Neural crest cell (in vitro differentiated cells): ENCODE results near the gene GTF2F2. TPM values are rescaled to one million over a fixed set of nuclear protein-coding genes. Genes with fewer than 3 reads are reported as not detected.

ENCODE experiments used
- DNase-seq: peaks from one replicate; pipeline ENCODE4 v3.0.0; 2021; ENCODE audit warnings: low read depth, mixed read lengths, low spot score
- H3K27ac Mint-ChIP-seq: one replicate; pipeline ENCODE4 v1.8.0; 2021; ENCODE audit warnings: mild to moderate bottlenecking, mixed read lengths; ENCODE audit not compliant: unreplicated experiment
- H3K27me3 Mint-ChIP-seq: 2 replicates; pipeline ENCODE4 v1.8.0; 2021; ENCODE audit warnings: low read depth, mild to moderate bottlenecking, mixed read lengths
- H3K36me3 Mint-ChIP-seq: 2 replicates; pipeline ENCODE4 v1.8.0; 2021; ENCODE audit warnings: low read depth, mild to moderate bottlenecking, mixed read lengths
- H3K4me1 Mint-ChIP-seq: 2 replicates; pipeline ENCODE4 v1.8.0; 2021; ENCODE audit warnings: mixed read lengths
- H3K4me3 Mint-ChIP-seq: one replicate; pipeline ENCODE4 v1.8.0; 2021; ENCODE audit warnings: mild to moderate bottlenecking, mixed read lengths
- H3K9me3 Mint-ChIP-seq: 2 replicates; pipeline ENCODE4 v1.8.0; 2021; ENCODE audit warnings: mixed read lengths
- total RNA-seq: library from RNA; stranded (reverse); gene quantifications from 2 replicates; pipeline ENCODE4 v1.2.1, GENCODE V29; 2021
- TF ChIP-seq, protein P1 (sequence below): fragments of 200-600 bp; sonication (generic); conservative IDR thresholded peaks from 2 replicates; pipeline ENCODE4 v1.5.0; 2021; ENCODE audit warnings: antibody characterized with exemption, mild to moderate bottlenecking

The GTF2F2 gene
- total RNA-seq, 1 donor from 2014 or later, result 25.1 TPM

DNA sequence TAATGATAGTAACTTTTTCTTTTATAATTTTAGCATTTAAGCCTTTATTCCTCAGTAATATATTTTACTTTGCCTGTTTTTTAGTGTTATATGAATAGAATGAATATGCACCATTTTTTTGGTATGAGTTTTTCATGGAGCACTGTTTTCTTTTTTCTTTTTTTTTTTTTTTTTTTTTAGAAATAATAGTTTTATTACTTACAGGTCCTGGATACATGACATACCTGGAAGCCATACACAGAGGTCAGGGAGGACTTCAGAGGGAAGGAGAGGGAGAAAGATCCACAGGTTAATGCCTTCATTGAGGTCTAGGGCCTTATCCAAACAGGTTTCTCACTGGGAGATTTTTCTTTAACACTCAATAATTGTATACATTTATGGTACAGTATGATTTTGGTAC, 54.2 kb downstream of the GTF2F2 start:
- Mint-ChIP-seq H3K9me3 (no peaks in the 10 kb centered on the region), H3K4me3 (no peak overlapping the region), H3K36me3 (peaks cover 8% of the 10 kb centered on the region), H3K27me3 (no peaks in the 10 kb centered on the region), H3K27ac (no peak overlapping the region), H3K4me1 (peaks cover 7% of the 10 kb centered on the region)
- TF ChIP-seq, protein P1, sequence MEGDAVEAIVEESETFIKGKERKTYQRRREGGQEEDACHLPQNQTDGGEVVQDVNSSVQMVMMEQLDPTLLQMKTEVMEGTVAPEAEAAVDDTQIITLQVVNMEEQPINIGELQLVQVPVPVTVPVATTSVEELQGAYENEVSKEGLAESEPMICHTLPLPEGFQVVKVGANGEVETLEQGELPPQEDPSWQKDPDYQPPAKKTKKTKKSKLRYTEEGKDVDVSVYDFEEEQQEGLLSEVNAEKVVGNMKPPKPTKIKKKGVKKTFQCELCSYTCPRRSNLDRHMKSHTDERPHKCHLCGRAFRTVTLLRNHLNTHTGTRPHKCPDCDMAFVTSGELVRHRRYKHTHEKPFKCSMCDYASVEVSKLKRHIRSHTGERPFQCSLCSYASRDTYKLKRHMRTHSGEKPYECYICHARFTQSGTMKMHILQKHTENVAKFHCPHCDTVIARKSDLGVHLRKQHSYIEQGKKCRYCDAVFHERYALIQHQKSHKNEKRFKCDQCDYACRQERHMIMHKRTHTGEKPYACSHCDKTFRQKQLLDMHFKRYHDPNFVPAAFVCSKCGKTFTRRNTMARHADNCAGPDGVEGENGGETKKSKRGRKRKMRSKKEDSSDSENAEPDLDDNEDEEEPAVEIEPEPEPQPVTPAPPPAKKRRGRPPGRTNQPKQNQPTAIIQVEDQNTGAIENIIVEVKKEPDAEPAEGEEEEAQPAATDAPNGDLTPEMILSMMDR, result no peak
- DNase-seq, result no peak

DNA sequence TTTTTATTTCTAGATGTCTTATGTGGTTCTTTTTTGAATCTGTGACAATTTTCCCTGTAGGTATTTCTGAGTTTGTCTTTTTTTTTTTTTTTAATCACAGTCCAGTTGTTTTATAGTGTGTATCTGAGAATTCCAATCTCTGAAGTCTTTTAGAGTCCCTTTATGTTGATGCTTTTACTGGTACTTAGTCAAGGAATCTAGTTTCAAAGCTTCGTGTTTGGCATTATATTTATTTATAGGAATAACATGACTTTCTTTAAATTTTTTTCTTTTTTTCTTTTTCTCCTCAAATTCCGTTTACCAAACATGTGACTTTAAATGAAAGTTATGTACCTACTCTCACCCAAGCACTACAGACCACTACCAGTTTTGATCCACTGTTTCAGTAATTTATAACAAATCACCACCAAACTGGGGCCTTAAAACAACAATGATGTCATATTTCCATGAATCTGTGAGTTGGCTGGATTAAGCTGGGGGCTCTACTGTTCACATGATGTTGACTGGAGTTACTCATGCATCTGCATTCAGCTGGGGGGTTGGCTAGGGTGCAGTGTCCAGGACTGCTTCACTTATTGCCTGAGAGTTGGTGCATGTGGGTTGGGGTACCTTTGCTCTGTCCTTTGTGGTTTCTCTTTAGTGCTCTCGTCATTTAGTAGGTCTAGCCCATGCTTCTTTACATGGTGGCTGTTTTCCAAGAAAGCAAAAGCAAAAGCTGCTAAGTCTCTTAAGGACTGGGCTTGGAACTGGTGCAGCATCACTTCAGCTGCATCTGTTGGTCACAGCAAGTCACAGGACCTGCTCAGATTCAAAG, 58.2 kb downstream of the GTF2F2 start:
- TF ChIP-seq, protein P1, result no peak
- Mint-ChIP-seq H3K27me3 (no peaks in the 10 kb centered on the region), H3K4me3 (no peak overlapping the region), H3K4me1 (peaks cover 7% of the 10 kb centered on the region), H3K36me3 (no peaks in the 10 kb centered on the region), H3K27ac (no peak overlapping the region), H3K9me3 (no peaks in the 10 kb centered on the region)
- no peak for DNase-seq

DNA sequence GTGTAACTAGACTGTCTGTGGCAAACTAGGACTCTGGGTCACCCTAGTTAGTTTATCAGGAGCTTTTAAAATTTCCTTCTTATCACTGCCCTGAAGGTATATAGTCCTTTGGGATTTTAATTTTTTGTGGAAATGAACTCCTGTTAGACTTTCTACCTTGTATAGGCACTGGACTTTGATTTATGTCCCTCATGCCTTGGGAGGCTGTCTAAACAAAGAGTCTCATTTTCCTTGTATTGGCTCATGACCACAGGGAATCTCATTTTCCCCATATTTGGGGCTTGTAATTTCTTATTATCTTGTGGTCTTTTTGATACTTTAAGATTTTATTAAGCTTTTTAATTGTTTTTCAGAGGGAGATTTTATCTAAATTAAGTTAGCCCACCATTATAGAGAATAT, 59.1 kb downstream of the GTF2F2 start:
- Mint-ChIP-seq H3K27ac (no peak overlapping the region), H3K4me1 (peaks cover 7% of the 10 kb centered on the region), H3K9me3 (no peaks in the 10 kb centered on the region), H3K27me3 (no peaks in the 10 kb centered on the region), H3K4me3 (no peak overlapping the region), H3K36me3 (no peaks in the 10 kb centered on the region)
- DNase-seq, result no peak
- TF ChIP-seq, protein P1, result no peak

DNA sequence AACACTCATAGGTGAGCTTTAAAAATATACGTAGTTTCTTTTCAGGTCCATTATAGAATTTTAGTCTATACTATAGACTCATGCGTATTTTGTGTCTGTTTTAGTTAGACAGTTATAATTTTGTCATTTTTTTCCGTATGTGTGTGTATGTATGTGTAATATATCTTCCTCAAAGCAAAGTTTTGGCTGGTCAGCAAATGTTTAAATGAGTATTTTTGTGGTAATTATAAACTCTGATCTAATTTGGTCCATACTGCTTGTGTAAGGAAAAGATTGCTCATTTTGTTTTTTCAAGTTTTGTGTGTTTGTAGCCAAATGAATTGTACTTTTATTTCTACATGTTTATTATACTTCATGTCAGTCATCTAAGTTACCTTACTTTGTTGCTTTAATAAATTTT, 60.0 kb downstream of the GTF2F2 start:
- peaks cover 7% of the 10 kb centered on the region for H3K4me1 Mint-ChIP-seq
- H3K27ac Mint-ChIP-seq, result no peak overlapping the region

GRCh38 chr13:45180713-45181601, 60.6 kb downstream of the GTF2F2 start:
- no peak overlapping the region for H3K27ac Mint-ChIP-seq

More for the DNA sequence above, 60.0 kb downstream of the GTF2F2 start:
- no peak for DNase-seq
- Mint-ChIP-seq H3K4me3 (no peak overlapping the region), H3K36me3 (no peaks in the 10 kb centered on the region), H3K9me3 (no peaks in the 10 kb centered on the region), H3K27me3 (no peaks in the 10 kb centered on the region)
- TF ChIP-seq, protein P1, result no peak

More at GRCh38 chr13:45180713-45181601, 60.6 kb downstream of the GTF2F2 start:
- Mint-ChIP-seq H3K9me3 (no peaks in the 10 kb centered on the region), H3K4me3 (no peak overlapping the region), H3K36me3 (no peaks in the 10 kb centered on the region), H3K4me1 (peaks cover 7% of the 10 kb centered on the region), H3K27me3 (no peaks in the 10 kb centered on the region)
- no peak for DNase-seq
- TF ChIP-seq, protein P1, result no peak
